Spleen (tissue), 7 donors: ENCODE results near the gene SMG6.

Source experiments
- CTCF ChIP-seq, 11 experiments: fragments of 200-600 bp in 7 of 11; fragments of 450-650 bp in 4 of 11; sonication (generic) in 4 of 11; IDR thresholded peaks in 8 of 11; conservative IDR thresholded peaks in 3 of 11; 1 replicate in 7 of 11; 2 replicates in 4 of 11; pipeline versions ENCODE4 v1.4.0 to v1.8.0; 2016 to 2021; ENCODE audit warnings: antibody characterized with exemption in 11 of 11, inconsistent platforms in 4 of 11, mild to moderate bottlenecking in 1 of 11
- POLR2A ChIP-seq, 3 donors: fragments of 450-650 bp; IDR thresholded peaks; one replicate each; pipeline ENCODE4 v1.5.1; 2017; ENCODE audit warnings: antibody characterized with exemption in 3 of 3, mild to moderate bottlenecking in 1 of 3
- POLR2AphosphoS5 ChIP-seq, 3 donors: sonication (generic); formaldehyde crosslinking; IDR thresholded peaks; one replicate each; pipeline ENCODE4 v1.5.1; 2017; ENCODE audit warnings: antibody characterized with exemption in 3 of 3
- donor health status: DM: no; HTN: no; CAD: no; lungs with moderate emphysema.
- donor health status: DM: no; HTN: no; CAD: no.
- donor health status: DM: no; HTN: no; CAD: no.

DNA sequence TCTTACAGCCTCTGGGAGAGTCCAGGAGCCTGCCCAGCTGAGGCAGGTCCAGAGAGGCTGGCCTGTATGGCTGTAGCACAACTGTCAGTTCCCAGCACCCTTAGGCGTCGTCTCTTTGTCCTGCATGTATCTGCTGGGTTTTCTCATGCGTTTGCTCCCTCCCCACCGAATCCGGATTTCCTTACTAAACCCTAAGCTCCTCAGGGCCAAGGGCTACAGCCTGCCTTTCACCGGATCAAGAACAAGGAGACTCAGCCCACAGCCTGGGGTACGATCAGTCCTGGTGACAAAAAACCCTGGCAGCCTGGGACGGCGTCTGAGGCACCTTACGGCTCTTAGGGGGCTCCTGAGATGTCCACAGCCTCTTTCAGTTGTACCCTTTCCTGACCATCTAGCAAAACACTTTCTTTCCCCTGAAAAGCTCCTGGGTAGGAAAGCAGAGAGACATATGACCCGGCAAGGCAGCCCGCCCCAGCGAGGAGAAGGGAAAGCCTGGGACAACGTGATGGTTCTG, 236.5 kb downstream of the SMG6 start:
- TF ChIP-seq CTCF (IDR thresholded peaks at IDR 0.05 in 8 of 11, conservative IDR thresholded peaks at IDR 0.05 in 3 of 11) (no peak), POLR2AphosphoS5 (IDR thresholded peaks at IDR 0.05) (no peak), POLR2A (IDR thresholded peaks at IDR 0.05) (no peak)
